ENCODE results near the gene DEFB129. TPM values are rescaled to one million over a fixed set of nuclear protein-coding genes. Genes with fewer than 3 reads are reported as not detected.

DEFB129 gene
- total RNA-seq, result not detected in 2 replicates

GRCh38 chr20:226958-227357, at the start of gene DEFB129:
Gene DEFB129, plus strand, starts transcription at chr20:227258. Its CDS starts 31 bp downstream, at chr20:227289.

GRCh38 chr20:189611-190010, 37.4 kb upstream of the DEFB129 start, which contains the start of gene DEFB128:
Gene DEFB128, minus strand, starts transcription at chr20:189711. Its CDS starts 88 bp downstream, at chr20:189623.

GRCh38 chr20:257419-257818, 30.4 kb downstream of the DEFB129 start, which contains the start of gene DEFB132:
Gene DEFB132, plus strand, starts transcription at chr20:257724. Its CDS starts 55 bp downstream, at chr20:257779.

Other genes with a start within 250 kb of the DEFB129 start
- not detected in 2 replicates for gene DEFB125, start 139.6 kb upstream of the DEFB129 start, total RNA-seq
- gene DEFB126, start 84.7 kb upstream of the DEFB129 start, total RNA-seq, result not detected in 2 replicates
- gene DEFB127, start 69.8 kb upstream of the DEFB129 start, total RNA-seq, result not detected in 2 replicates
- gene DEFB128, start 37.5 kb upstream of the DEFB129 start, total RNA-seq, result not detected in 2 replicates
- gene DEFB132, start 30.5 kb downstream of the DEFB129 start, total RNA-seq, result not detected in 2 replicates
- 0.59 and 1.8 TPM in 2 replicates for gene C20orf96, start 63.5 kb downstream of the DEFB129 start, total RNA-seq
- gene ZCCHC3, start 70.3 kb downstream of the DEFB129 start, total RNA-seq, result 6.2 and 8.2 TPM in 2 replicates
- gene SOX12, start 98.3 kb downstream of the DEFB129 start, total RNA-seq, result 4.0 and 4.3 TPM in 2 replicates
- 20.5 and 65.0 TPM in 2 replicates for gene NRSN2, start 119.9 kb downstream of the DEFB129 start, total RNA-seq
- gene TRIB3, start 153.5 kb downstream of the DEFB129 start, total RNA-seq, result 22.3 and 27.2 TPM in 2 replicates
- gene RBCK1, start 181.0 kb downstream of the DEFB129 start, total RNA-seq, result 51.2 and 54.0 TPM in 2 replicates
- gene TBC1D20, start 235.3 kb downstream of the DEFB129 start, total RNA-seq, result 25.0 and 28.2 TPM in 2 replicates